Suprapubic skin (tissue), 4 donors: ENCODE data around the gene LARP1B.

Experiments used
- POLR2A ChIP-seq, 2 donors: fragments of 450-650 bp; IDR thresholded peaks; one replicate each; pipeline ENCODE4 v1.6.1; 2017; ENCODE audit warnings: antibody characterized with exemption in 2 of 2, mild to moderate bottlenecking in 2 of 2, moderate library complexity in 2 of 2
- POLR2AphosphoS5 ChIP-seq, 3 donors: sonication (generic); formaldehyde crosslinking; IDR thresholded peaks; one replicate each; pipeline ENCODE4 v1.6.1; 2017; ENCODE audit warnings: antibody characterized with exemption in 3 of 3
- TF ChIP-seq, protein P1 (sequence below), 2 donors: fragments of 200-600 bp in 1 of 2; fragments of 450-650 bp in 1 of 2; sonication (generic) in 1 of 2; IDR thresholded peaks; one replicate each; pipeline ENCODE4 v1.5.1; 2016 to 2019; ENCODE audit warnings: antibody characterized with exemption in 2 of 2, mild to moderate bottlenecking in 1 of 2, moderate library complexity in 1 of 2

DNA sequence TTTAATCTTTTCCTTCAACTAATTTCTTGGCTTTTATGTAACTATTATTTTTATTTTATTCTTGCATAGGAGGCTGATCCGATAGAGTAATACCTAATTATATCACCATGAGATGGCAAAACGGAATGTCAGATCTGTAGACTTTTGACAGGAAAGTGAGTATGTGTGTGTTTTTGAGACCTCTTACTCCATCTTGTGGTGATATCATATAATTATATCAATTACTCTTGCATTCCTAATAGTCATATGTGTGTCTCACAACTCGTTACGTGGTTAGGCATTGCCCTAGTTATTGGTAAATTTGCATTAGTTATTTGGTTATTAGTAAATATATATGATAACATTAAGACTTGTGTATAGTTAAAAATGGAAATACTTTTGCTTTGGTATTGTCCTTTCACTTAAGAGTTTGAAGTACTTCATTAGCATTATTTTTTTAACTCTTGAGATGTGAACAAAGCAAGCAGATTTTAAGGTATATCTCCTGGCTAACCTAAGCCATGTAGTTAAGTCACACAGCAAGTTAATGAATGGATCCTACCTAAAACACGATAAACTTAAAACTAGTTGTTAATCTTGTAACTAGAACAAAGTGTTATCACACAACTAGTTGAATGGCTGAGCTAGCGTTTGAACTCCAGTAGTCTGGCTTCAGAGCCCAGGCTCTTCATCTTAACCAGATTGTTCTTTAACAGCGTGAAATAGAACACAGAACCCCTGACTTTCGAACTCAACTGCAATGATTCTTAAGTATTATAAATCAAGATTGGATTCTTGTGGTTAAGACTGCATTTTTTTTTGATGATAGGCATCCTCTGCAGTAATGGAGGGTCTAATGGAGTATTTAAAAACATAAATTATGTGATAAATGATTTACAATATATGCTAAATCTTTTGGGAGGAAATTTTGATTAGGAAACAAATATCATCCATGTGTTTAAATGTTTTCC is 159.4 kb downstream of the LARP1B start:
- TF ChIP-seq, protein P1, sequence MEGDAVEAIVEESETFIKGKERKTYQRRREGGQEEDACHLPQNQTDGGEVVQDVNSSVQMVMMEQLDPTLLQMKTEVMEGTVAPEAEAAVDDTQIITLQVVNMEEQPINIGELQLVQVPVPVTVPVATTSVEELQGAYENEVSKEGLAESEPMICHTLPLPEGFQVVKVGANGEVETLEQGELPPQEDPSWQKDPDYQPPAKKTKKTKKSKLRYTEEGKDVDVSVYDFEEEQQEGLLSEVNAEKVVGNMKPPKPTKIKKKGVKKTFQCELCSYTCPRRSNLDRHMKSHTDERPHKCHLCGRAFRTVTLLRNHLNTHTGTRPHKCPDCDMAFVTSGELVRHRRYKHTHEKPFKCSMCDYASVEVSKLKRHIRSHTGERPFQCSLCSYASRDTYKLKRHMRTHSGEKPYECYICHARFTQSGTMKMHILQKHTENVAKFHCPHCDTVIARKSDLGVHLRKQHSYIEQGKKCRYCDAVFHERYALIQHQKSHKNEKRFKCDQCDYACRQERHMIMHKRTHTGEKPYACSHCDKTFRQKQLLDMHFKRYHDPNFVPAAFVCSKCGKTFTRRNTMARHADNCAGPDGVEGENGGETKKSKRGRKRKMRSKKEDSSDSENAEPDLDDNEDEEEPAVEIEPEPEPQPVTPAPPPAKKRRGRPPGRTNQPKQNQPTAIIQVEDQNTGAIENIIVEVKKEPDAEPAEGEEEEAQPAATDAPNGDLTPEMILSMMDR (IDR thresholded peaks at IDR 0.05) = no peak
- TF ChIP-seq POLR2AphosphoS5 (IDR thresholded peaks at IDR 0.05) = no peak
- no peak for TF ChIP-seq POLR2A (IDR thresholded peaks at IDR 0.05)
